G401 (cell line): ENCODE measurements around the gene CHIC2. TPM values are rescaled to one million over a fixed set of nuclear protein-coding genes. Genes with fewer than 3 reads are reported as not detected.
"Not testable (repeated sequence)": the region's sequence is repeated elsewhere in the genome, so short reads cannot be mapped to it uniquely, and the experiment has no call there.

Experiments
- DNase-seq: peaks from one replicate; pipeline ENCODE4 v3.0.0-alpha.2; 2015; ENCODE audit warnings: low spot score
- in situ Hi-C: cut with HindIII; loops from 2 replicates; pipeline ENCODE4 v1.10.0; 2016; ENCODE audit warnings: low sequenced_read_pairs, mixed read lengths
- total RNA-seq: library from RNA; depleted of rRNA; stranded (reverse); fragments of >200 nt; shearing (Covaris generic); gene quantifications from 2 replicates; pipeline ENCODE4 v1.2.3, GENCODE V29; 2014; rRNA removed

CHIC2 gene
- total RNA-seq, result 22.5 and 27.4 TPM in 2 replicates

DNA sequence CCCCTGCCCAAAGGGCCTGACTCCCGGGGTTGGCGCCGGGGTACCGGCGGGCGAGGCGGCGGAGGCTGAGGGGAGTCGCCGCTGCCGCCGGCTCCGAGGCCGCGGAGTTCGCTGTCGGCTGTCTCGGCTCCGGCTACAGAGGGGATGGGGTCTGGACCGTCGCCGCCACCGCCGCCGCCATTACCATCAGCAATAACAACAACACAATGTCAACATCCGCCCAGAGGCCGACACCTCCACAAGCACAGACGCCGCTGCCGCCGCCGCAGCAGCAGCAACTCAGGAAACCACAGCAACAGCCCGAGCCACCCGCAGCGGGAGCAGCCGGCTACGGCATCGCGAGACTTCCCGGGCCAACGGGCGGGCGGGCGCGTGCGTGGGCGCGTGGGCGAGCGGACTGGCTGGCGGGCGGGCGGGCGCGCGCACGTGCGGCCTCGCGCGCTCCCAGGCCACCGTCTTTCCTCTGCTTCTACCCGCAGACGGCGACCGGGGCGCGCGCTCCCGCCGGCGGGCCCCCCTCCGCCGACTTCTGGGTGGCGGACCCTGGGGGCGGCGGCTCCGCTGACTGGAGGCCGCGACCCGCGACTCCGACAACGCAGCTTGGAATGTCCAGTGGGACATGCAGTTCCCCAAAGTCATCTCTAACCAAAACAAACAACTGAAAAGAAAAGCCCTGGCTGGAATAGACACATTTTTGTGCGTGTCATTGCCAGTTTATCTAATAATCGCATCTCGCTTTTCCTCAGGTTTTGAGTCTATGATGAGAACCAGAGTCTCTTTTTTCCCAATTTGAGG is at the start of gene CHIC2:
TSS of gene CHIC2 (minus strand) at position 289 of the 795 bp plus-strand sequence. CDS start 305 bp downstream, outside the sequence.
- peak; percentile 89 for DNase-seq
- in situ Hi-C loops, result no loop called here

DNA sequence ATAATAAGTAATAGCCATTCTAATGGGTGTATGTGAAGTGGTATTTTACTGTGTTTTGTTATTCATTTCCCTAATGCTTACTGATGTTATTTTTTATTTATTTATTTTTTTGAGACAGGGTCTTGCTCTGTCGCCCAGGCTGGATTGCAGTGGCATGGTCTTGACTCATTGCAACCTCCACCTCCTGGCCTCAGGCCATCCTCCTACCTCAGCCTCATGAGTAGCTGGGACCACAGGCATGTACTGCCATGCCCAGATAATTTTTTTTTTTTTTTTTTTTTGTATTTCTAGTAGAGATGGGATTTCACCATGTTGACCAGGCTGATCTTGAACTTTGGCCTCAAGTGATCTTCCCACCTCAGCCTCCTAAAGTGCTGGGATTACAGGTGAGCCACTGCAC is 48.8 kb upstream of the CHIC2 start:
- in situ Hi-C loops, result not testable (repeated sequence)

DNA sequence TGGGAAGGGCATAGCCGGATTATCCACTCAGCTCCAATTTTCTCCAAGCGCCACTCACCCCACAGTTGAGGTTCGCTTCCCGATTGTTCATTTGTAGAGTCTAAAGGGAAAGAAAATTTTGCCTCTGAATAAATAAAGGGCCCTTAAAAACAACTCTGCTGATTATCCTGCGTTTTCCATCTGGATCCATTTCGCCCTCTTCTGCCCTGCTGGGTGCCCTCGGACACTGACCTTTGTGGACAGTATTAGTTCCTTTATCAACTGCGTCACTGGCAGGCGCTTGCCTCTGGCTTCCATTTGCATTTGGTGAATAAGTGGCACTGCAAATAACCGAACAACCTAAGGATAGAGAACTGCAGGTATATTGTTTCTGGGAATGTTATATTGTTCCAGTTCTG is 45.6 kb upstream of the CHIC2 start:
- in situ Hi-C loops, result no loop called here
- DNase-seq, result no peak

More for the DNA sequence above, 48.8 kb upstream of the CHIC2 start:
- DNase-seq, result not testable (repeated sequence)

DNA sequence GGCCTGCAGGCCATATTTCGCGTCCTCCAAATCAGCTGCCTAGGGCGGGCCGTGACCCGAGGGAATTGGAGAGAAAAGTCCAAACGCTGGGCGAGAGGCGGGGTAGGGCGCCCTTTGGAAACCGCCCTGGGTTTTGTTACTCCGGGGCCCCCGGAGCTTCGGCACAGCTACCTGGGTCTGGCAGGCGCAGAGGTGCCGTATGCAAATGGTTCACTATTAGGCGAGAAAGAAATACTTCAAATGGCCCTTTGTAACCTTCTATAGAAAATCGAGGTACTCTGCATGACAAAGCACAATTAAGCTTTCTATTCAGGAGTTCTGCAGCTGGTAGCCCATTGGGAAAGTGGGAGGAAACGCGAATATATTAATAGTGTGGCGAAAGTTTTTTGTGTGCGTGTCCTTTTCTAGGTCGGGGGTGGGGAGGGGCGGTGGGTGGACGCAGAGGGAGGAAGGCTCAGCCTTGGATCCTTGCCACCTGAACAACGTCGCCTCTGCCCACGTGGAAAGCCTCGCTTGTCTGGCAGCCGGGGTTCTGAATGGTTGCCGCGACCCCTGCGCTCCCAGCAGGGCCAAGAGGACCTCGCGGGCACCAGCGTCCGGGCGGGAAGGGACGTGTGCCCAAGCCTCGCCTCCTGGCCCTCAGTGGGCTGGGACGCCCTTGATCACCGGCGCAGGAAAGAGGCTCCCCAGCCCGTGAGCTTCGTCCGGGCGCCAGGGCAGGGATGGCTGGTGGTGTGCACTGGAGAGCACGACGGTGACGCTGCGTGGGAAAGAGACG is 45.0 kb upstream of the CHIC2 start:
- in situ Hi-C loops, result no loop called here
- DNase-seq, result no peak

DNA sequence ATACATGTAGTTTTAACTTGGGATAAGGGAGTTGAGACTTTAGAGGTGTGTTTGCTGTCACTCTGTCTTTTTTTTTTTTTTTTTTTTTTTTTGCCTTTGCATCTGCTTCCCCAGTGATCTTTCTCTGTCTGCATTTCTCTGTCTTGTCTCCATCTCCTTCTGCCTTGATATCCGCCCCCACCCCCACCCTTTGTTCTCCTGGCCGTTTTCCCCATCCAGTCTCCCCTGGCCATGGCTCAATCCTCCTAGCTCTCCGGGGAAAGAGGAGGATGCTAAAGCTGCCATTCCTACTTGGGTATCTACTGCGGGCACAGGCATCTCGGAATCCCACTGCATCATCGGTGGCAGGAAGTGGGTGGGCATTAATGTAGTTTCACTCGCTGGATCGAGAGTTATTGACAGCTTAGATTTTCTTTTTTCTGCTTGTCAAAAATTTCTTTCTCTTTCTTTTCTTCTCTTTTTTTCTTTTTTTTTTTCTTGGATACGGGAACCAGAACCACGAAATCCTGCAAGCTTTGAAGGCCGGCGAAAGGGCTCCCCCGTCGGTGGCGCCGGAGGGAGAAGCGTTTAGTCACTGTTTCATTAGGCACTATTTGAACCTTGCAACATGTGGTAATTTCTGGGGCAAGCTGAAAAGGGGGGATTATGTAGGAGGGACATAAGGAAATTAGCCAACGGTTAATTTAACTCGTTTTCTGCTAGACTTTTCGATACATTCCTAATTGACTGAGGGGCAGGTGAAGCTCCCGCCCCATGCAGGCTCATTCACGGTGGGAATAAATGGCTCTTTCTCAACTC is 43.7 kb upstream of the CHIC2 start:
- in situ Hi-C loops, result no loop called here
- DNase-seq, result no peak

DNA sequence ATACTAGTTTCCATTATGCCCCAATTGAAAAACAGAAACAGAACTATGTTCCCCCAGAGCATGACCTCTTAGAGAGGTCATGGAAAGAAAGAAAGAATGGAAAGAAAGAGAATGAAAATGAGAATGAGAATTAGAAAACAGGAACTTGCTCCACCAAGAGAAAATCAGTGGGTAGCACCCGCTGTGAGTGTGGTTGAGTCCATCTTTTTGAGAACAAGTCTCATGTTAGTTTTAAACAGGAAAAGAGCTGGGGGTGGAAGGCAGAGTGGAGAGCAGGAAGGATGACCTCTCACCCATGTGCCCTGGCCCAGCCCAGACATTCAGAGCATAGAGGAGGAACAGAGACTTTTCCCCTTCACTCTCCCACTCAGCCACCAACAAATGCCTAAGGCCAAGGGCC is 40.5 kb upstream of the CHIC2 start:
- in situ Hi-C loops, result no loop called here
- DNase-seq, result no peak

DNA sequence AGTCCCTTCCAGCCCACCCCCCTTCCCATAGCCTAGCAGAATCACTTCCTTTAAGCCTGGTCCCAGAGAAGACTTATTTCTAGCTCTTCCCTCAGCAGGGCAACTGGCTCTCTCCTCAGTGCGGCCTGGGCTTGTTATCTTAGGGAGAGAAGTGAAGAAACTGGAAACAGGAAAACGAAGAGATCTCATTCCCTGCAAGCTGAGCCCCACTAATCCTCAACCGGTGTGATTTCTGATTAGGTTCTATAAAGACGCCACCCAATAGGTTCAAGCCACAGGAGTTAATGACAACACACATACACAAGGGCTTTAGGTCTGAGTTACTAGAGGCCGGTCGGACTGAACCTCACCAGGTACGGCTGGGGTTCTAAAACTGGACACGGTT is 38.8 kb upstream of the CHIC2 start:
- no peak for DNase-seq
- in situ Hi-C loops, result no loop called here

DNA sequence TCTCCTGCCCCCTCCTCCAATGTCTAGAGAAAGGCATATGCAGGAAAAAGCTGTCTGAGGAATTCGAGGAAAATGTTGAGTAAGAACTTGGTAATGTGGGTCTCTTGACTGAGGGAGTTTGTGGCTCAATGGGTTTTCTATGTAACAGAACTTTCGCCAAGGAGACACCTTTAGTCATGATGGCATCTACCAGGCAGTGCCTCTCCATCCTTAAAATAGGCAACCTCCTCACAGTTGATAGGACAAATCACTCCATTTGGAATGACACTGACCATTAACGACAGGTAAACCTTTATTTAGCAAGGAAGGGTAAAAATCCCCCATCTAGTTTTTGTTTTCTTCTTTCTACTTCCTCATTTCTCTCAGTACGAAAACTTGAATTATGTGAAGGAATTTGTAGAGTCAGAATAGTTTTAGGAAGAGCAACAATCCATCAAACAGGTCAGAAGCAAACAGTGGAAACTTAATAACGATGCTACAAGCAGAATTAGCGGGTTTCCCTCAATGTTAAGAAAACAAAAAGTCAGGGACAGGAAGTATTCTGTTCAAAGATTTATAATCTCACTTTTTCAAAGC is 38.2 kb upstream of the CHIC2 start:
- in situ Hi-C loops, result no loop called here

DNA sequence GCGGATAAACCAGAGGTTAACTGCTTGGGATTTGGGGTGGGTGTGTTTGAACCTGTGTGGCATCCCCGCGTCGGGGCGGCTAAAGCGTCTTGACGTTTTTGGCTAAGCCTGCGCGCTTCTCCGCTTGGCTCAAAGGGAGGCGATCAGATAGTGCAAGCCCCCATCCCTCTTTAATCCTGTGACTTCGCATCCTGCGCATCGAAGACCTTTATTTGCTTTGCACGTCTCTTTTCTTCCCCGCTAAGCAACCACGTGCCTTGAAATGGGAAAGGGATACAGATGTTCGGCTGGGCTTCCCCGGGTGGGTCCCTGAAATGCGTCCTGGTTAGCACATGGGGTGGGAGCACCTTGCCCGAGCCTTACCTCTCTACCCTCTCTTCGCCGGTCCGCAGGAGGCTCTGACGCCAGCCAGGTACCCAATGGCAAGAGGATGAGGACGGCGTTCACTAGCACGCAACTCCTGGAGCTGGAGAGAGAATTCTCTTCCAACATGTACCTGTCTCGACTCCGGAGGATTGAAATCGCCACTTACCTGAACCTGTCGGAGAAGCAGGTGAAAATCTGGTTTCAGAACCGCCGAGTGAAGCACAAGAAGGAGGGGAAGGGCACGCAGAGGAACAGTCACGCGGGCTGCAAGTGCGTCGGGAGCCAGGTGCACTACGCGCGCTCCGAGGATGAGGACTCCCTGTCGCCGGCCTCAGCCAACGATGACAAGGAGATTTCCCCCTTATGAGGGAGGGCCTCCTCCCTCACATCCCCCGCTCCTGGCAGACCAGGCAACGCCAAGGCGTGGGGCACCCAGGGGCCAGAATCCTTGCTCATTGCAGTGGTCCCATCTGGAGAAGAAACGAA is 37.0 kb upstream of the CHIC2 start:
- in situ Hi-C loops, result no loop called here
- no peak for DNase-seq

More for the DNA sequence above, 38.2 kb upstream of the CHIC2 start:
- no peak for DNase-seq

DNA sequence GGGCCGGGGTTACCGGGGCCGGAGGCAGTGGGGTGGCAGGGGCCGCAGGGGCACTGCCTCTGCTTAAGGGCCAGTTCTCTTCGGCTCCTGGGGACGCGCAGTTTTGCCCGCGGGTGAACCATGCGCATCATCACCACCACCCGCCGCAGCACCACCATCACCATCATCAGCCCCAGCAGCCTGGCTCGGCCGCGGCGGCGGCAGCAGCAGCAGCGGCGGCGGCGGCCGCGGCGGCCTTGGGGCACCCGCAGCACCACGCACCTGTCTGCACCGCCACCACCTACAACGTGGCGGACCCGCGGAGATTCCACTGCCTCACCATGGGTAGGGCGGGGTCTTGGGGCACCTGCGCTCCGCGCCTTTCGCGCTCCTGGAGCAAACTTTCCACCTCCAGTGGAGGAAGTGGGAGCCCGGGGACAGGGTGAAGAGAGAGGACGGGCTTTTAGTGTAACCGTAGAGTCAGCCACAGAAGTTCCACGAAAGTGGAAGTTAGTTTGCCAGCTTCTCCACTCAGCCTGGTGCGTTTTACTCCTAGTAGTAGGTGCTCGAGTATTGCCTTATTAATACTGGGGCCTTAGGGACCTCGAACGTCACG is 36.3 kb upstream of the CHIC2 start:
- in situ Hi-C loops, result no loop called here
- DNase-seq, result no peak

DNA sequence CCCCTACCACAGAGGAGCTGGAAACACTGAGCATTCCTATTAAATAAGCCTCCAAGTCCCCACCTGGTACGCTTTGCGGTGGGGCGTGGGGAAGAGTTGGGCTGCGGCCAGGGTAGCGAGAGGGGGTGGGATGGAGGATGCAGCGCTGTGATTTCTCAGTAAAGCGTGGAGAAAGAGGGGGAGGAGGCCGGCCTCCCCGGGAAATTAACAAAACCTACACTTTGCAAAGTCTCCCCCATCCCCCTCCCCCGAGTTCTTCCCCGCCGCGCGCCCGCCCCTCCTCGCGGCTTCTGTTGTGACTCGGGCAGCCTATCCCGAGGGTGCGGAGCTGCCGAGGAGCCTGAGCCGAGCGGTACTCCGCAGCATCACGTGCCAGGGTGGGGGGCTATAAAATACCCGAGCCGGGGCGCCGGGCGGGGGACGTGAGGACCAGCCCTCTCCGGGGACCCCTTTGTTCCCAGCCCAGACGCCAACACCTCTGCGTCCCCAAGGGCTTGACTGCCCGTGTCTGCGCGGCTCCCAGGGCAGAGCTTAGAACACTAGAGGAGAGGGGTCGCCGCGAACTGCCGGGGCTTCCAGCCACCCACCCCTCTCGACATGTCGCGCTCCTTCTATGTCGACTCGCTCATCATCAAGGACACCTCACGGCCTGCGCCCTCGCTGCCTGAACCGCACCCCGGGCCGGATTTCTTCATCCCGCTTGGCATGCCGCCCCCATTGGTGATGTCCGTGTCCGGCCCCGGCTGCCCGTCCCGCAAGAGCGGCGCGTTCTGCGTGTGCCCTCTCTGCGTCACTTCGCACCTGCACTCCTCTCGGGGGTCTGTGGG is 35.6 kb upstream of the CHIC2 start, which contains the start of gene GSX2:
TSS of gene GSX2 (plus strand) at position 416 of the 827 bp plus-strand sequence. CDS start at position 598, 182 bp downstream.
- in situ Hi-C loops, result no loop called here
- peak; percentile 13 for DNase-seq

DNA sequence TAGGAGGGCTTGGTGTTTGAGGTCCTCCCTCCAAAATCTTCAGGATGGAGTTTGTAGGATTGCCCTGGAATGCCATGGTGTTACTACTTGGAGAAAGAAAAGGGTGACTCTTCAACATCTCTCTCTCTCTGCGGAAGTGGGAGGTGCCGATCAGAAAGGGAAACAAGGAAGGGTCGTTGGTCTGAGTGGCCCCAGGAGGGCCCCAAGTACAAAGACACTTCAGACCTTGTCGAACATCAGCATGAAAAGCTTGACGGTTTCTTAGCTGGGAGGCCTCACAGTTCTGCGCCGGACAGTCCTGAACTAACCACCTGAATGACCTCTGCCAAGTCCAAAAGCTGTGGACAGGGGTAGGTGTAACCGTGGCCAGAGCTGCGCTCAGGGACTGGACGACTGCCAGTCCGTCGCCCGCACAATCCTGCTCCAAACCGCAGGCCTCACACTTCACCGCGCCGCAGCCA is 34.9 kb upstream of the CHIC2 start:
- DNase-seq, result peak; percentile 13
- in situ Hi-C loops, result no loop called here

DNA sequence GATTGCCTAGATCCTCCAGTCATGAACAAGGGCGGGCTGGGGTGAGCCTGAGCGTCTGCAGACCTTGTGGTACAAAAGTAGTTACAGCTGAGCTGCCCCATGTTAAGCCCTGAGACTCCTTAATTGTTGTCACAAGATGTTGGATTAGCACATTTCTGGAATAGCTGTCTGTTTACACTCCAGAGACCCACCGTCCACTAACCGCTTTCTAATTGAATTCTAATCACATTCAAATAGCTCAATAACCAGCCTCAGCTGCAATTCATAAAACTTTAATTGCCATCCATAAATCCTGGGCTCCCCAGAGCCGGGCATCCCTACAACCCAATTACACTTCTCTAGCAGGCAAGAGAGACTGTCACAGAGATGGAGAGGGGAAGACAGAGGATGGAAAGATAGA is 34.0 kb upstream of the CHIC2 start:
- in situ Hi-C loops, result no loop called here
- DNase-seq, result peak; percentile 55

DNA sequence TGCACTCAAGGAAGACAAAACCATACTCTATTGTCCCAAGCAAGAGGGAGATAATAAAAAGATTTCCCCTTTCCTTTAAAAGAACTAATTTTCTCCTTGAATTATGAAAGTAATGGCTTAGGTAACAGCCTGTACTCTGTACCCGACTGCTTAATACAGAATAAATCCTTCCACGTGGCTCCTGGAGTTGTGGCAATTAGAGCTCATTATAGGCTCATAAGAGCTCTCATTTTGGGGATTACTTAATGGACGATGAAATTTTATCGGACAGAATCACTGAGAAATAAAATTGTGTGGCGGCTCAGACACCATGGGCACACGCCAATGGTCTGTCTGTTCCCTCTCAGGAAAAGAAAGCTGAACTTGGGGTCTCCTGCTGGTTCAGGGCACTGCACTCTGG is 32.7 kb upstream of the CHIC2 start:
- in situ Hi-C loops, result no loop called here

DNA sequence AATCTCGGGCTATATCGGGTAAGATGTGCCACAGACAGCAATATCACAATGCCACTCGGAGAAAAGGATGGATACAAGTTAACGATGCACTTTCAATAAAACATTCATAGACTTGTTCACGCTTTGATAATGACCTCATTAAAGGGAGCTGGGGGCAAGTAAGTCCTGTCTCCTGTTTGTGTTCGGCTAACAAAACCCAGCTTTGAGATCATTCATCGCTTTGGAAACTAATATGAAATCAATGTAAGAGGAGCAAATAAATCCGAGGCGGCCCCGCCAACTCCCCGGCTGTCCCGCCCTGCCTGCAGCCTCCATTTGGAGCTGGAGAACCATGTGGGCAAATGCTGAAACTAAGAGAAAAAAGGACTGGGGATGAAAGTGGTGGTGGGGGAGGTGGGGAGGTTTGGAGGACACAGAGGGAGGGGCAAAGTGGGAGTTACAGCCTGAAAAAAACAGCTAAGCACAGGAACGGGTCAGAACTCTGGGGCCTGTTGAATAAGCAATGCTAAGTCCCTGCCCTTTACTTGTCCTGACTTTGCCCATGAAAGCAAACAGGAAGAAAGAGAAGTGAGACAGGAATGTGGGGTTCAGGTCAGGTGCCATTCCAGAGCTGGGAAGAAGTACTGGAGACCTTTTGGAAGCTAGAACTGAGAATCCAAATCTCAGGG is 32.0 kb upstream of the CHIC2 start:
- in situ Hi-C loops, result no loop called here
- DNase-seq, result no peak

More for the DNA sequence above, 32.7 kb upstream of the CHIC2 start:
- no peak for DNase-seq

DNA sequence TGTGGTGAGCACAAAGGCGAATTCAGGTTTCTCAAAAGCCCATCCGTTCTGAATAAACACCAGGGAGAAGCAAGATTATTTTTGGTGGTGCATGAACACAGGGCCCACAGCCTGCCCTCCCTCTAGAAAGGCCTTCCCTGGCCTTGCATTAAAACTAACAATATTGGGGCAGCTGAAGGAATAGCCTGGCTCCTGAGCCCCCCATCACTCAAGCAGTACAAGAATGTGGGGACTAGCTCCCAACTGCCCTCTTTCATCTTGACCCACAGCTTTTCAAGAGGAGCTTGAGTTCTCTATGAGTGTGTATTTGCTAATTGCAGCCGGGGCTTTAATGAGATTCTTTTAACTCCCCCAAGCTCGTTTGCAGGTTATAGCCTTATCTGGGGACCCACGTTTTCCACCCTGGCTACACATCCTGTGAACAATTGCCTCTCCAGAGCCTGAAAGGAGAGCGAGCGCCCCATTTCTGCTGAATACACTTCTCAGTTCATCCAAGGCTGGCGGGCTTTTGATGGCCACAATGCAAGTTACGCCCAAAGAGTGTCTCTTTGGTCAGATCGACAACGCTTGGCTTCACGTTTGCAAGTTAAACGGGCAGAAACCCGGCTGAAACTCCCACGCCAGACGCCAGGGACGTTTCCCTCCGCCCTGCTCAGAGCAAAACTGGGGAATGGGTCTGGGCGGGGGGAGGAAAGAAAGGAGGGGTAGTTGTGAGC is 30.9 kb upstream of the CHIC2 start:
- no peak for DNase-seq
- in situ Hi-C loops, result no loop called here
